ENCODE measurements around the gene GPALPP1.

The GPALPP1 gene

GRCh38 chr13:44969551-44970484 lies 19.5 kb upstream of the GPALPP1 start:
- peaks cover 12% of the 10 kb centered on the region for H3K79me2 ChIP-seq (ENCODE audit: control insufficient read depth, insufficient read depth, low read length, unreplicated experiment)
- H3K27ac ChIP-seq (ENCODE audit: low read depth, low read length): no peak overlapping the region
- H3K36me3 ChIP-seq (ENCODE audit: insufficient read depth, low read length): peaks cover 9% of the 10 kb centered on the region
- H3K4me1 ChIP-seq (ENCODE audit: control insufficient read depth, insufficient read depth, low read length, unreplicated experiment): peaks cover 32% of the 10 kb centered on the region
- no peak overlapping the region for H3K4me3 ChIP-seq (ENCODE audit: low read depth, low read length)
- H2AFZ ChIP-seq (ENCODE audit: low read length, unreplicated experiment): no peak overlapping the region
- H3K27me3 ChIP-seq (ENCODE audit: insufficient read depth, low read length): no peaks in the 10 kb centered on the region

GRCh38 chr13:44971656-44972595 lies 17.4 kb upstream of the GPALPP1 start:
- H3K79me2 ChIP-seq (ENCODE audit: control insufficient read depth, insufficient read depth, low read length, unreplicated experiment): peaks cover 12% of the 10 kb centered on the region
- no peak overlapping the region for H3K4me3 ChIP-seq (ENCODE audit: low read depth, low read length)
- no peaks in the 10 kb centered on the region for H3K27me3 ChIP-seq (ENCODE audit: insufficient read depth, low read length)
- H3K36me3 ChIP-seq (ENCODE audit: insufficient read depth, low read length): 0 out of 2 replicates have a peak, but pooled peaks cover 3% of the 10 kb centered on the region
- H3K27ac ChIP-seq (ENCODE audit: low read depth, low read length): no peak overlapping the region
- H2AFZ ChIP-seq (ENCODE audit: low read length, unreplicated experiment): no peak overlapping the region
- peaks cover 32% of the 10 kb centered on the region for H3K4me1 ChIP-seq (ENCODE audit: control insufficient read depth, insufficient read depth, low read length, unreplicated experiment)

- no peak overlapping the region for H3K4me3 ChIP-seq (ENCODE audit: low read depth, low read length)
- H3K79me2 ChIP-seq (ENCODE audit: control insufficient read depth, insufficient read depth, low read length, unreplicated experiment): peaks cover 12% of the 10 kb centered on the region
- H3K27me3 ChIP-seq (ENCODE audit: insufficient read depth, low read length): no peaks in the 10 kb centered on the region
- H3K4me1 ChIP-seq (ENCODE audit: control insufficient read depth, insufficient read depth, low read length, unreplicated experiment): peaks cover 26% of the 10 kb centered on the region
- H3K27ac ChIP-seq (ENCODE audit: low read depth, low read length): no peak overlapping the region
- 0 out of 2 replicates have a peak, but pooled peaks cover 3% of the 10 kb centered on the region for H3K36me3 ChIP-seq (ENCODE audit: insufficient read depth, low read length)
- H2AFZ ChIP-seq (ENCODE audit: low read length, unreplicated experiment): no peak overlapping the region
Observed at GRCh38 chr13:44972956-44973581, 16.3 kb upstream of the GPALPP1 start.

GRCh38 chr13:44974056-44974793 lies 15.1 kb upstream of the GPALPP1 start:
- no peak overlapping the region for H3K4me3 ChIP-seq (ENCODE audit: low read depth, low read length)
- H2AFZ ChIP-seq (ENCODE audit: low read length, unreplicated experiment): no peak overlapping the region
- H3K27me3 ChIP-seq (ENCODE audit: insufficient read depth, low read length): no peaks in the 10 kb centered on the region
- H3K36me3 ChIP-seq (ENCODE audit: insufficient read depth, low read length): 0 out of 2 replicates have a peak, but pooled peaks cover 7% of the 10 kb centered on the region
- H3K4me1 ChIP-seq (ENCODE audit: control insufficient read depth, insufficient read depth, low read length, unreplicated experiment): peaks cover 19% of the 10 kb centered on the region
- H3K27ac ChIP-seq (ENCODE audit: low read depth, low read length): no peak overlapping the region
- H3K79me2 ChIP-seq (ENCODE audit: control insufficient read depth, insufficient read depth, low read length, unreplicated experiment): peaks cover 12% of the 10 kb centered on the region

DNA sequence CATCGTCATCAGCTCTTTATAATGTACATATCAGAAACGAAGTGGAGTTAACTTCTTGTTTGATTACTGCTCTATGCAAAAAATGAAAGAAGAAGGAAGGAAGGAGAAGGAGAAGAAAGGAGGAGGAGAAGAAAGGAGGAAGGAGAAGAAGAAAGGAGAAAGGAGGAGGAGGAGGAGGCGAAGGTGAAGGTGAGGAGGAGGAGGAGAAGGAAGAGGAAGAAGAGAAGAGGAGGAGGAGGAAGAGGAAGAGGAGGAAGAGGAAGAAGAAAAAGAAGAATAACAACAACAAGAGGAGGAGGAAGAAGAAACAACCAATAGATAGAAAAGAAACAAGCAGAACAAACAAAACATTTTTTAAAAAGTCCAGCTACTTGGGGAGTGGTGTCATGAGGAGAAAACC lies 13.1 kb upstream of the GPALPP1 start:
- Histone ChIP-seq H3K36me3 (ENCODE audit: insufficient read depth, low read length) (peaks cover 11% of the 10 kb centered on the region; the same call in 1 of the 2 replicates), H3K27me3 (ENCODE audit: insufficient read depth, low read length) (no peaks in the 10 kb centered on the region), H2AFZ (ENCODE audit: low read length, unreplicated experiment) (no peak overlapping the region)

DNA sequence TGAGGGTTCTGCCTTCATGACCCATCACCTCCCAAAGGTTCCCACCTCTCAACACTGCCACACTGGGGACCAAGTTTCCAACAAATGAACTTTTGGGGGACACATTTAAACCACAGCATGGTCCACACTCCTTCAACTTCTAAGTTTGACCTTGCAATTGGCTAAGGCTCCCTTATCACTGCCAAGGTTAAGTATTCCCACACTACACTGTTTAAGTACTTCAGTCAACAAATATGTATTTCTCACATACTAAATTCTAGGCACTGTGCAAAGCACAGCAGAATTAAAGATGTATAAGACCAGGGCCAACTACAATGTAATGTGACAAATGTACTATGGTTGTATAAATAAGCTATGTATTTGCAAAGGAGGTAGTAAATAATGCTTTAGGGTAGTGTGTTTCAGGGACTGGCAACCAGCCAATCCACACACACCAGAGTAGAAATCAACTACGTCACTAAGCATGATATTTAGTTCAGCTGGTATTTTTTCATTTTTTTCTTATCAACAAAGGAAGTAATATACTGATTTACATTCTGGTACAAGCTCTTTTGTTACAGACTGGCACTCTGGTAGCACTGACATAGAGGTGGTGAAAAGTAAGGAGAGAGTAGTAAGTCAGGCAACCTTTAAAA lies 12.3 kb upstream of the GPALPP1 start:
- no peak overlapping the region for H2AFZ ChIP-seq (ENCODE audit: low read length, unreplicated experiment)
- H3K4me1 ChIP-seq (ENCODE audit: control insufficient read depth, insufficient read depth, low read length, unreplicated experiment): peaks cover 14% of the 10 kb centered on the region
- H3K27ac ChIP-seq (ENCODE audit: low read depth, low read length): no peak overlapping the region
- peaks cover 7% of the 10 kb centered on the region for H3K79me2 ChIP-seq (ENCODE audit: control insufficient read depth, insufficient read depth, low read length, unreplicated experiment)
- H3K4me3 ChIP-seq (ENCODE audit: low read depth, low read length): no peak overlapping the region
- no peaks in the 10 kb centered on the region for H3K27me3 ChIP-seq (ENCODE audit: insufficient read depth, low read length)
- H3K36me3 ChIP-seq (ENCODE audit: insufficient read depth, low read length): peaks cover 11% of the 10 kb centered on the region; the same call in 1 of the 2 replicates

More for the DNA sequence above, 13.1 kb upstream of the GPALPP1 start:
- Histone ChIP-seq H3K79me2 (ENCODE audit: control insufficient read depth, insufficient read depth, low read length, unreplicated experiment) (peaks cover 11% of the 10 kb centered on the region), H3K27ac (ENCODE audit: low read depth, low read length) (no peak overlapping the region), H3K4me3 (ENCODE audit: low read depth, low read length) (no peak overlapping the region), H3K4me1 (ENCODE audit: control insufficient read depth, insufficient read depth, low read length, unreplicated experiment) (peaks cover 14% of the 10 kb centered on the region)

DNA sequence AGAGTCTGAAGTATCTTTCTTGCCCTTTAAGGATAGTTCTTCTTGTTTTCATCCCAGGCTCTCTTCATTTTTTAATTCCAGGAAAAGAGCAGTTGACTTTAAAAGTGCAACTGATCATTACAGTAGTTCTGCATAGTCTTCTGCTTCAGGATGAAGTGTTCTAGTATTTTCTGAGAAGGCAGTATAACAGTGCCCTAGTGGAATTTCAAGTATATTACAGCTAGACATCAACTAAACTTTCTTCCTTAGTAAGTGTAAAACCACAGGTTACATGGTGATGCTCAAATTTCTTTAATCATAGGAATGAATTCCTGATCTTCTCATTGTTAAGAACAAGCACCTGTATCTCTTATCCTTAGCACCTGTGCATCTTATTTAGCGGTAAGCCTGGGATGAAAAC lies 11.0 kb upstream of the GPALPP1 start:
- no peak overlapping the region for H3K27ac ChIP-seq (ENCODE audit: low read depth, low read length)
- no peak overlapping the region for H3K4me3 ChIP-seq (ENCODE audit: low read depth, low read length)
- peaks cover 8% of the 10 kb centered on the region for H3K79me2 ChIP-seq (ENCODE audit: control insufficient read depth, insufficient read depth, low read length, unreplicated experiment)
- H2AFZ ChIP-seq (ENCODE audit: low read length, unreplicated experiment): no peak overlapping the region
- H3K36me3 ChIP-seq (ENCODE audit: insufficient read depth, low read length): peaks cover 11% of the 10 kb centered on the region; the same call in 1 of the 2 replicates
- peaks cover 11% of the 10 kb centered on the region for H3K4me1 ChIP-seq (ENCODE audit: control insufficient read depth, insufficient read depth, low read length, unreplicated experiment)
- H3K27me3 ChIP-seq (ENCODE audit: insufficient read depth, low read length): no peaks in the 10 kb centered on the region

DNA sequence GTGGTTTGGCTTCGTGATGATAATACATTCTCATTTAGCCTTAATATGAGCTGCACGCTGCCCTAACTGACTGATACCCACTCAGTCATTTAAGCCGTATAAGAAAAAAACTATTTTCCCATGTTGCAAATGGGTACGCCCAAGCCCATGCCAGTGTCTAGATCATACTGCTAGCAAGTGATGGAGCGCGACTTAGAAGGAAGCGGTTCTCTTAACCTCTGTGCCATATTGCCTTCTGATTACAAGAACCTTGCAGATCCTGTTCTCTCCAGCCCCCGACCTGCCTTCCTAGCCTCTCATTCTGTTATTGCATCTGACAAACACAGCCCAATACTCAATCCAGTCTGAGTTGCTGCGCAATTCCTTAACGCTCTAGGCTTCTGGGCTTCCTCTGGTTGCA lies 603 bp downstream of the GPALPP1 start:
- Histone ChIP-seq H3K4me3 (ENCODE audit: low read depth, low read length) (peak overlapping the region; percentile 98), H3K79me2 (ENCODE audit: control insufficient read depth, insufficient read depth, low read length, unreplicated experiment) (peaks cover 74% of the 10 kb centered on the region)

GRCh38 chr13:45003417-45003816 lies 14.1 kb downstream of the GPALPP1 start:
- Histone ChIP-seq H2AFZ (ENCODE audit: low read length, unreplicated experiment) (no peak overlapping the region), H3K4me1 (ENCODE audit: control insufficient read depth, insufficient read depth, low read length, unreplicated experiment) (no peaks in the 10 kb centered on the region), H3K27ac (ENCODE audit: low read depth, low read length) (no peak overlapping the region), H3K79me2 (ENCODE audit: control insufficient read depth, insufficient read depth, low read length, unreplicated experiment) (no peaks in the 10 kb centered on the region), H3K4me3 (ENCODE audit: low read depth, low read length) (no peak overlapping the region), H3K36me3 (ENCODE audit: insufficient read depth, low read length) (no peaks in the 10 kb centered on the region), H3K27me3 (ENCODE audit: insufficient read depth, low read length) (no peaks in the 10 kb centered on the region)

More for the DNA sequence above, 603 bp downstream of the GPALPP1 start:
- peak overlapping the region; percentile 72 for H3K27ac ChIP-seq (ENCODE audit: low read depth, low read length)
- peaks cover 15% of the 10 kb centered on the region for H3K4me1 ChIP-seq (ENCODE audit: control insufficient read depth, insufficient read depth, low read length, unreplicated experiment)
- H2AFZ ChIP-seq (ENCODE audit: low read length, unreplicated experiment): peak overlapping the region; percentile 72
- H3K36me3 ChIP-seq (ENCODE audit: insufficient read depth, low read length): no peaks in the 10 kb centered on the region
- no peaks in the 10 kb centered on the region for H3K27me3 ChIP-seq (ENCODE audit: insufficient read depth, low read length)
